IMR-90 (cell line): Measurements from ENCODE around the gene RAB3A. TPM values are rescaled to one million over a fixed set of nuclear protein-coding genes. Genes with fewer than 3 reads are reported as not detected.

Experiments used
- ATAC-seq: fragments of 200-7000 bp; cut with Tn5 transposase; 2 replicates; pipeline ENCODE4 v1.9.1; 2020; ENCODE audit warnings: low read depth, mild to moderate bottlenecking, moderate library complexity
- BruUV-seq: library from RNA; stranded (reverse); fragments of 400-500 nt; replicated peaks from 2 replicates; lab custom pipeline; 2021; lab: Mats Ljungman, UMichigan
- CTCF ChIA-PET: fragments of 300-600 bp; formaldehyde crosslinking; extraction: SDS; loops from one replicate; lab custom pipeline; 2021; ENCODE audit warnings: antibody characterized with exemption; lab: Yijun Ruan, JAX
- POLR2A ChIA-PET: fragments of 300-600 bp; sonication (Branson Sonifier 250); formaldehyde crosslinking; loops from one replicate; lab custom pipeline; 2022; ENCODE audit warnings: antibody characterized with exemption; ENCODE audit not compliant: unreplicated experiment; lab: Charles Lee
- DNase-seq: peaks from one replicate; pipeline ENCODE4 v3.0.0; 2013
- H2AFZ ChIP-seq: replicated peaks from 2 replicates; pipeline ENCODE3; 2013; ENCODE audit warnings: low read length, mild to moderate bottlenecking; ENCODE audit not compliant: poor library complexity
- H2AK5ac ChIP-seq: 2 replicates; pipeline ENCODE4 v1.6.1; 2013; ENCODE audit warnings: low read depth, low read length, inconsistent platforms
- H2AK9ac ChIP-seq: replicated peaks from 2 replicates; pipeline ENCODE3; 2013; ENCODE audit warnings: mild to moderate bottlenecking, low read depth, low read length, moderate library complexity; ENCODE audit not compliant: poor library complexity
- H2BK120ac ChIP-seq: 2 replicates; pipeline ENCODE4 v1.6.1; 2013; ENCODE audit warnings: low read depth, low read length, inconsistent platforms
- H2BK15ac ChIP-seq: 3 replicates; pipeline ENCODE4 v1.6.1; 2013; ENCODE audit warnings: low read depth, low read length, inconsistent platforms
- H2BK20ac ChIP-seq: 2 replicates; pipeline ENCODE4 v1.6.1; 2013; ENCODE audit warnings: low read depth, mild to moderate bottlenecking, inconsistent platforms, low read length, moderate library complexity
- H2BK5ac ChIP-seq: 2 replicates; pipeline ENCODE4 v1.6.1; 2013; ENCODE audit warnings: mild to moderate bottlenecking, low read depth, low read length, inconsistent platforms; ENCODE audit not compliant: poor library complexity, severe bottlenecking
- H3K14ac ChIP-seq: replicated peaks from 2 replicates; pipeline ENCODE4 v1.6.1; 2013; ENCODE audit warnings: low read depth, low read length, inconsistent platforms
- H3K18ac ChIP-seq: 2 replicates; pipeline ENCODE4 v1.6.1; 2013; ENCODE audit warnings: low read depth, low read length, control low read depth
- H3K23ac ChIP-seq: 2 replicates; pipeline ENCODE4 v1.6.1; 2013; ENCODE audit warnings: low read depth, low read length, inconsistent platforms
- H3K27ac ChIP-seq: 2 replicates; pipeline ENCODE4 v1.5.1; 2013; ENCODE audit warnings: mild to moderate bottlenecking, control low read depth, low read length; ENCODE audit not compliant: insufficient read depth
- H3K27me3 ChIP-seq: 2 replicates; pipeline ENCODE4 v1.6.1; 2013; ENCODE audit warnings: low read length; ENCODE audit not compliant: control insufficient read depth, insufficient read depth
- H3K36me3 ChIP-seq: 2 replicates; pipeline ENCODE4 v1.6.1; 2013; ENCODE audit warnings: low read length, mixed read lengths; ENCODE audit not compliant: control insufficient read depth, insufficient read depth
- H3K4ac ChIP-seq: 2 replicates; pipeline ENCODE4 v1.6.1; 2013; ENCODE audit warnings: low read depth, low read length, inconsistent platforms
- H3K4me1 ChIP-seq: 2 replicates; pipeline ENCODE4 v1.6.1; 2013; ENCODE audit warnings: low read length, mixed read lengths; ENCODE audit not compliant: control insufficient read depth, insufficient read depth
- H3K4me2 ChIP-seq: 2 replicates; pipeline ENCODE4 v1.6.1; 2013; ENCODE audit warnings: low read depth, mild to moderate bottlenecking, control low read depth, low read length, moderate library complexity
- H3K4me3 ChIP-seq: 2 replicates; pipeline ENCODE4 v1.5.1; 2013; ENCODE audit warnings: low read depth, mild to moderate bottlenecking, control low read depth, low read length, moderate library complexity; ENCODE audit not compliant: insufficient read depth
- H3K56ac ChIP-seq: 2 replicates; pipeline ENCODE4 v1.6.1; 2013; ENCODE audit warnings: low read length, inconsistent platforms; ENCODE audit not compliant: insufficient read depth; ENCODE audit errors: extremely low read depth
- H3K79me1 ChIP-seq, 2 experiments: 2 replicates each; pipeline ENCODE4 v1.6.1; 2013; ENCODE audit warnings: low read length in 2 of 2, inconsistent platforms in 1 of 2, low read depth in 1 of 2
- H3K9ac ChIP-seq: 2 replicates; pipeline ENCODE4 v1.6.1; 2013; ENCODE audit warnings: low read depth, low read length, control low read depth
- H3K9me1 ChIP-seq: 2 replicates; pipeline ENCODE4 v1.6.1; 2013; ENCODE audit warnings: low read length, inconsistent platforms; ENCODE audit not compliant: insufficient read depth
- H3K9me3 ChIP-seq: 2 replicates; pipeline ENCODE4 v1.6.1; 2013; ENCODE audit warnings: low read length; ENCODE audit not compliant: control insufficient read depth, insufficient read depth
- H4K20me1 ChIP-seq: 2 replicates; pipeline ENCODE4 v1.6.1; 2013; ENCODE audit warnings: low read length, inconsistent platforms; ENCODE audit not compliant: insufficient read depth
- H4K5ac ChIP-seq: 2 replicates; pipeline ENCODE4 v1.6.1; 2013; ENCODE audit warnings: mild to moderate bottlenecking, low read depth, low read length, control low read depth
- H4K8ac ChIP-seq, 2 experiments: 2 replicates each; pipeline ENCODE4 v1.6.1; 2013; ENCODE audit warnings: low read depth in 2 of 2, low read length in 2 of 2, control low read depth in 1 of 2, inconsistent platforms in 1 of 2
- H4K91ac ChIP-seq: 2 replicates; pipeline ENCODE4 v1.6.1; 2013; ENCODE audit warnings: low read depth, low read length, inconsistent platforms; ENCODE audit not compliant: insufficient read depth
- CHD1 ChIP-seq: IDR thresholded peaks from 2 replicates; pipeline ENCODE4 v1.6.1; 2012; ENCODE audit warnings: low read depth, low read length, improper control_type of control experiment
- CTCF ChIP-seq: conservative IDR thresholded peaks from 2 replicates; pipeline ENCODE4 v1.5.1; 2012; ENCODE audit warnings: mild to moderate bottlenecking, low read depth, low read length, improper control_type of control experiment
- WGBS, 2 experiments: methylation state at CpG; one replicate each; pipeline versions ENCODE4 v1.1.5 to v1.1.7; 2013; ENCODE audit warnings: missing lambda C conversion rate in 2 of 2; ENCODE audit not compliant: insufficient read length in 1 of 2; ENCODE audit errors: extremely low coverage in 2 of 2; 5-methylcytosine and 5-hydroxymethylcytosine counted together
- dilution Hi-C: fragments of 300-500 bp; cut with HindIII; formaldehyde crosslinking; loops from one replicate; pipeline ENCODE4 v1.14.3; 2018; ENCODE audit warnings: low sequenced_read_pairs; ENCODE audit not compliant: unreplicated experiment
- in situ Hi-C: fragments of 300-500 bp; cut with MboI; formaldehyde crosslinking; loops from 3 replicates; pipeline ENCODE4 v1.14.3; 2019; ENCODE audit warnings: low sequenced_read_pairs, inconsistent platforms, mixed read lengths
- intact Hi-C: fragments of 100-400 bp; cut with micrococcal nuclease; formaldehyde crosslinking; loops from 2 replicates; pipeline ENCODE4 v1.10.0; 2022
- polyA plus RNA-seq, 3 experiments: library from polyadenylated mRNA; depleted of rRNA; stranded (reverse); fragments of >200 nt; gene quantifications; 2 replicates each; pipeline ENCODE4 v1.2.3, GENCODE V29; 2012; ENCODE audit warnings: low replicate concordance in 1 of 3
- total RNA-seq: library from RNA; depleted of rRNA; stranded (reverse); fragments of >200 nt; gene quantifications from 2 replicates; pipeline ENCODE4 v1.2.3, GENCODE V29; 2012

The RAB3A gene
- total and polyA plus RNA-seq, 2 of the 4 experiments (the other 2 are of a cell fraction) = 3.0 to 13.6 TPM

GRCh38 chr19:18170714-18171255, 33.1 kb downstream of the RAB3A start:
- no peak overlapping the region for H2BK5ac ChIP-seq
- H2AK5ac ChIP-seq = no peak overlapping the region
- no peak overlapping the region for H3K4me3 ChIP-seq
- ATAC-seq = no peak
- TF ChIP-seq CHD1 = no peak
- no peak for TF ChIP-seq CTCF
- no peak overlapping the region for H3K4ac ChIP-seq
- H3K36me3 ChIP-seq = peaks cover 26% of the 10 kb centered on the region
- no peaks in the 10 kb centered on the region for H3K27me3 ChIP-seq
- H3K4me2 ChIP-seq = no peak overlapping the region
- no peak overlapping the region for H2BK120ac ChIP-seq
- no peaks in the 10 kb centered on the region for H4K20me1 ChIP-seq
- BruUV-seq = no TSS peak
- no peak overlapping the region for H4K8ac ChIP-seq
- H3K79me1 ChIP-seq = no peaks in the 10 kb centered on the region
- no peak overlapping the region for H2AFZ ChIP-seq
- H3K18ac ChIP-seq = no peak overlapping the region
- H3K9me1 ChIP-seq = no peaks in the 10 kb centered on the region
- no peak overlapping the region for H3K14ac ChIP-seq
- POLR2A ChIA-PET = interaction anchor here (0.6 kb wide), 1 partner anchor 311 kb away, joined by 3 read pairs; the partner anchor contains the start of gene RPL18A
- H4K91ac ChIP-seq = no peak overlapping the region
- H2BK15ac ChIP-seq = no peak overlapping the region
- no peak overlapping the region for H4K5ac ChIP-seq
- DNase-seq = no peak
- CTCF ChIA-PET = interaction anchor here (0.8 kb wide), 1 partner anchor 22 kb away, joined by 4 read pairs; no protein-coding TSS in a partner anchor
- no peaks in the 10 kb centered on the region for H3K9me3 ChIP-seq
- no peak overlapping the region for H2AK9ac ChIP-seq
- 100% methylated on average over 2 of the region's 16 CpGs; no CpG with 5 or more reads in 1 of the 2 experiments for WGBS, 2 experiments
- no peak overlapping the region for H2BK20ac ChIP-seq
- dilution Hi-C loops (no loop called here), intact Hi-C loops (loop anchor here (5.0 kb wide), 2 partner anchors 82 to 163 kb away; partner anchors contain the start of gene ARRDC2), in situ Hi-C loops (no loop called here)
- no peak overlapping the region for H3K56ac ChIP-seq
- H3K9ac ChIP-seq = no peak overlapping the region
- H3K27ac ChIP-seq = no peak overlapping the region
- H3K4me1 ChIP-seq = peaks cover 3% of the 10 kb centered on the region; the same call in 1 of the 2 replicates
- H3K23ac ChIP-seq = no peak overlapping the region
